Endothelial cell of umbilical vein (primary cell): ENCODE data around the gene CPNE5. TPM values are rescaled to one million over a fixed set of nuclear protein-coding genes. Genes with fewer than 3 reads are reported as not detected.

Experiments used
- BruUV-seq: library from RNA; stranded (reverse); fragments of 400-500 nt; replicated peaks from 2 replicates; lab custom pipeline; 2021; lab: Mats Ljungman, UMichigan
- CTCF ChIA-PET: fragments of 300-600, 350-600 bp; sonication (Branson Sonifier 250); formaldehyde crosslinking; loops from one replicate; lab custom pipeline; 2021; ENCODE audit warnings: antibody characterized with exemption, inconsistent platforms; lab: Charles Lee
- POLR2A ChIA-PET: fragments of 300-600, 350-600 bp; sonication (Branson Sonifier 250); formaldehyde crosslinking; loops from one replicate; lab custom pipeline; 2021; ENCODE audit warnings: antibody characterized with exemption, inconsistent platforms; lab: Charles Lee
- DNase-seq: peaks from one replicate; pipeline ENCODE4 v3.0.0-alpha.2; 2011; ENCODE audit warnings: low read depth, low spot score
- FAIRE-seq: peaks from 2 replicates; lab custom pipeline; 2011; peaks lifted over from hg19 to GRCh38; lab: Jason Lieb, UNC
- H2AFZ ChIP-seq: 2 replicates; pipeline ENCODE4 v1.6.0; 2012; ENCODE audit warnings: low read depth, low read length, control low read depth, inconsistent platforms
- H3K27ac ChIP-seq: 2 replicates; pipeline ENCODE4 v1.5.1; 2011; ENCODE audit warnings: low read depth, mild to moderate bottlenecking, control low read depth, low read length, moderate library complexity; ENCODE audit not compliant: insufficient read depth
- H3K27me3 ChIP-seq, 2 experiments: 2 replicates each; pipeline versions ENCODE4 v1.6.0 to v1.6.1; 2011; ENCODE audit warnings: low read length in 2 of 2, mixed read lengths in 1 of 2; ENCODE audit not compliant: control insufficient read depth in 2 of 2, insufficient read depth in 2 of 2
- H3K36me3 ChIP-seq, 2 experiments: 2 replicates in 1 of 2; 3 replicates in 1 of 2; pipeline ENCODE4 v1.5.1; 2011; ENCODE audit warnings: low read length in 2 of 2, mild to moderate bottlenecking in 1 of 2, moderate library complexity in 1 of 2; ENCODE audit not compliant: control insufficient read depth in 2 of 2, insufficient read depth in 2 of 2; ENCODE audit errors: extremely low read depth in 1 of 2
- H3K4me1 ChIP-seq: 3 replicates; pipeline ENCODE4 v1.5.1; 2011; ENCODE audit warnings: mild to moderate bottlenecking, low read length; ENCODE audit not compliant: control insufficient read depth, insufficient read depth; ENCODE audit errors: extremely low read depth
- H3K4me2 ChIP-seq: 2 replicates; pipeline ENCODE4 v1.6.1; 2011; ENCODE audit warnings: low read length, control low read depth, mixed read lengths; ENCODE audit not compliant: insufficient read depth
- H3K4me3 ChIP-seq, 3 experiments: fragments of 200-600 bp in 1 of 3; sonication (generic), shearing (Covaris generic) in 1 of 3; replicated peaks in 1 of 3; 2 replicates each; pipeline ENCODE4 v1.5.1; 2011 to 2016; ENCODE audit warnings: control low read depth in 3 of 3, low read length in 3 of 3, mild to moderate bottlenecking in 2 of 3, inconsistent platforms in 1 of 3, low read depth in 1 of 3, moderate library complexity in 1 of 3; ENCODE audit not compliant: insufficient read depth in 1 of 3
- H3K79me2 ChIP-seq: 2 replicates; pipeline ENCODE4 v1.6.0; 2012; ENCODE audit warnings: low read length, inconsistent platforms; ENCODE audit not compliant: control insufficient read depth, insufficient read depth
- H3K9ac ChIP-seq: replicated peaks from 2 replicates; pipeline ENCODE3; 2011; ENCODE audit warnings: low read length, control low read depth; ENCODE audit not compliant: insufficient read depth; ENCODE audit errors: extremely low read depth
- H3K9me1 ChIP-seq: replicated peaks from 3 replicates; pipeline ENCODE4 v1.6.0; 2011; ENCODE audit warnings: mild to moderate bottlenecking, low read length; ENCODE audit not compliant: control insufficient read depth, insufficient read depth; ENCODE audit errors: extremely low read depth
- H3K9me3 ChIP-seq: replicated peaks from 2 replicates; pipeline ENCODE4 v1.5.1; 2012; ENCODE audit warnings: low read length, inconsistent platforms; ENCODE audit not compliant: control insufficient read depth, insufficient read depth
- H4K20me1 ChIP-seq: replicated peaks from 2 replicates; pipeline ENCODE3; 2011; ENCODE audit warnings: mild to moderate bottlenecking, low read length; ENCODE audit not compliant: control insufficient read depth, insufficient read depth; ENCODE audit errors: extremely low read depth
- EZH2 ChIP-seq: IDR thresholded peaks from 2 replicates; pipeline ENCODE4 v1.6.1; 2012; ENCODE audit warnings: borderline replicate concordance, low read depth, mild to moderate bottlenecking, moderate library complexity, low read length, inconsistent platforms; ENCODE audit not compliant: severe bottlenecking
- FOS ChIP-seq: IDR thresholded peaks from 2 replicates; pipeline ENCODE4 v1.6.1; 2011; ENCODE audit warnings: mild to moderate bottlenecking, low read length, moderate library complexity, borderline replicate concordance; ENCODE audit not compliant: insufficient read depth
- GATA2 ChIP-seq: IDR thresholded peaks from 2 replicates; pipeline ENCODE4 v1.7.0; 2011; ENCODE audit warnings: low read depth, mild to moderate bottlenecking, moderate library complexity, mixed read lengths, low read length; ENCODE audit not compliant: insufficient read length, insufficient read depth
- JUN ChIP-seq: IDR thresholded peaks from 2 replicates; pipeline ENCODE4 v1.6.1; 2011; ENCODE audit warnings: borderline replicate concordance, low read depth; ENCODE audit not compliant: insufficient read length, insufficient read depth
- MYC ChIP-seq: IDR thresholded peaks from one replicate; pipeline ENCODE4 v1.6.1; 2011; ENCODE audit warnings: mild to moderate bottlenecking, low read depth, low read length
- POLR2A ChIP-seq: IDR thresholded peaks from 2 replicates; pipeline ENCODE4 v1.6.1; 2012; ENCODE audit warnings: low read depth, mild to moderate bottlenecking, control low read depth, low read length
- POLR2AphosphoS5 ChIP-seq: IDR thresholded peaks from 2 replicates; pipeline ENCODE4 v1.6.1; 2012; ENCODE audit warnings: low read depth, mild to moderate bottlenecking, control low read depth, low read length, moderate library complexity; ENCODE audit not compliant: insufficient read depth
- dilution Hi-C: fragments of 300-500 bp; cut with MboI; formaldehyde crosslinking; loops from one replicate; pipeline ENCODE4 v1.15.0; 2019; ENCODE audit warnings: low sequenced_read_pairs; ENCODE audit not compliant: extremely low pct_ligation_motif_present
- intact Hi-C: fragments of 100-400 bp; cut with micrococcal nuclease; formaldehyde crosslinking; loops from one replicate; pipeline ENCODE4 v1.10.0; 2022
- polyA plus RNA-seq, 4 experiments: library from polyadenylated mRNA; depleted of rRNA in 3 of 4; stranded (reverse) in 3 of 4; unstranded in 1 of 4; fragments of >200 nt; gene quantifications; 2 replicates each; pipeline versions ENCODE4 v1.2.1 to v1.2.3, GENCODE V29; 2011 to 2012; ENCODE audit warnings: missing spikeins in 1 of 4
- total RNA-seq: library from RNA; stranded (reverse); gene quantifications from 2 replicates; pipeline ENCODE4 v1.2.3, GENCODE V29; 2021
- TF ChIP-seq, protein P1 (sequence below), 2 donors: IDR thresholded peaks; 1 replicate in 1 of 2; 2 replicates in 1 of 2; pipeline ENCODE4 v1.5.1; 2011; ENCODE audit warnings: low read length in 2 of 2, mild to moderate bottlenecking in 2 of 2, moderate library complexity in 2 of 2, control low read depth in 1 of 2, inconsistent platforms in 1 of 2, low read depth in 1 of 2; ENCODE audit not compliant: insufficient read depth in 1 of 2; ENCODE audit errors: extremely low read depth in 1 of 2
- TF ChIP-seq, protein P2 (sequence below): IDR thresholded peaks from 2 replicates; pipeline ENCODE4 v1.6.1; 2011; ENCODE audit not compliant: insufficient read depth, insufficient read length

CPNE5 gene
- total and polyA plus RNA-seq, 2 donors (not counting 3 experiments of a cell fraction or from before 2014, with no cell fraction given), result 18.8 to 49.4 TPM

DNA sequence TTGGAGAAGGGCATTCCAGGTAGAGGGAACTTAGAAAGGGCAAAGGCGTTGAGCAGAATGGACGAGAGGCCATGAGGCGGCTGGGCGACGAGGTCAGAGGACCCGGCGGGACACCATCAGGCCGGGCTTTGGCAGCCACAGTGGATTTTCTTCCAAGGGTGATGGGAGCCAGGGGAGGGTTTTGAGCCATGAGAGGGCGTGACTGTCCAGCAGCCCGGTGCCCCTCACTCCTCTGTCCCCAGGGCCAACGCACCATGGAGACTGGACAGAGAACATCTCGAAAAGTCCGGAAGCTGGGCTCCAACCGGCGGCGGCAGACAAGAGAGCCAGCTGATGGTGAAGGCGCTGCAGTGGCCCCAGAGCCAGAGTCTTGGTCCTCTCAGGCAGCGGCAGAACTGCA lies 135.3 kb downstream of the CPNE5 start:
- no peaks in the 10 kb centered on the region for H3K9me1 ChIP-seq
- no peak overlapping the region for H2AFZ ChIP-seq
- H3K27ac ChIP-seq, result no peak overlapping the region
- ChIA-PET CTCF (interaction anchor here (4.1 kb wide), 1 partner anchor 89 kb away, joined by 17 read pairs; no protein-coding TSS in a partner anchor), POLR2A (no interaction called here)
- DNase-seq, result no peak
- no peaks in the 10 kb centered on the region for H3K79me2 ChIP-seq
- BruUV-seq, result no TSS peak
- no peaks in the 10 kb centered on the region for H3K9me3 ChIP-seq
- H3K4me2 ChIP-seq, result no peak overlapping the region
- H3K9ac ChIP-seq, result no peak overlapping the region
- H3K4me1 ChIP-seq, result no peaks in the 10 kb centered on the region
- intact Hi-C loops (no loop called here), dilution Hi-C loops (no loop called here)
- H3K4me3 ChIP-seq, result no peak overlapping the region
- H4K20me1 ChIP-seq, result no peaks in the 10 kb centered on the region
- H3K27me3 ChIP-seq, result no peaks in the 10 kb centered on the region
- FAIRE-seq, result no peak
- H3K36me3 ChIP-seq, result no peaks in the 10 kb centered on the region
- TF ChIP-seq FOS (no peak), MYC (no peak), EZH2 (no peak), JUN (no peak), GATA2 (no peak), POLR2AphosphoS5 (no peak), POLR2A (no peak)
- TF ChIP-seq, protein P1, sequence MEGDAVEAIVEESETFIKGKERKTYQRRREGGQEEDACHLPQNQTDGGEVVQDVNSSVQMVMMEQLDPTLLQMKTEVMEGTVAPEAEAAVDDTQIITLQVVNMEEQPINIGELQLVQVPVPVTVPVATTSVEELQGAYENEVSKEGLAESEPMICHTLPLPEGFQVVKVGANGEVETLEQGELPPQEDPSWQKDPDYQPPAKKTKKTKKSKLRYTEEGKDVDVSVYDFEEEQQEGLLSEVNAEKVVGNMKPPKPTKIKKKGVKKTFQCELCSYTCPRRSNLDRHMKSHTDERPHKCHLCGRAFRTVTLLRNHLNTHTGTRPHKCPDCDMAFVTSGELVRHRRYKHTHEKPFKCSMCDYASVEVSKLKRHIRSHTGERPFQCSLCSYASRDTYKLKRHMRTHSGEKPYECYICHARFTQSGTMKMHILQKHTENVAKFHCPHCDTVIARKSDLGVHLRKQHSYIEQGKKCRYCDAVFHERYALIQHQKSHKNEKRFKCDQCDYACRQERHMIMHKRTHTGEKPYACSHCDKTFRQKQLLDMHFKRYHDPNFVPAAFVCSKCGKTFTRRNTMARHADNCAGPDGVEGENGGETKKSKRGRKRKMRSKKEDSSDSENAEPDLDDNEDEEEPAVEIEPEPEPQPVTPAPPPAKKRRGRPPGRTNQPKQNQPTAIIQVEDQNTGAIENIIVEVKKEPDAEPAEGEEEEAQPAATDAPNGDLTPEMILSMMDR (IDR thresholded peaks at IDR 0.05; ENCODE audit: extremely low read depth in 1 of 2, insufficient read depth in 1 of 2, low read depth in 1 of 2, low read length in 2 of 2), result no peak
- TF ChIP-seq, protein P2, sequence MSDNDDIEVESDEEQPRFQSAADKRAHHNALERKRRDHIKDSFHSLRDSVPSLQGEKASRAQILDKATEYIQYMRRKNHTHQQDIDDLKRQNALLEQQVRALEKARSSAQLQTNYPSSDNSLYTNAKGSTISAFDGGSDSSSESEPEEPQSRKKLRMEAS, result no peak
